ENCODE data around the gene OTOP2.

Gene OTOP2, protein sequence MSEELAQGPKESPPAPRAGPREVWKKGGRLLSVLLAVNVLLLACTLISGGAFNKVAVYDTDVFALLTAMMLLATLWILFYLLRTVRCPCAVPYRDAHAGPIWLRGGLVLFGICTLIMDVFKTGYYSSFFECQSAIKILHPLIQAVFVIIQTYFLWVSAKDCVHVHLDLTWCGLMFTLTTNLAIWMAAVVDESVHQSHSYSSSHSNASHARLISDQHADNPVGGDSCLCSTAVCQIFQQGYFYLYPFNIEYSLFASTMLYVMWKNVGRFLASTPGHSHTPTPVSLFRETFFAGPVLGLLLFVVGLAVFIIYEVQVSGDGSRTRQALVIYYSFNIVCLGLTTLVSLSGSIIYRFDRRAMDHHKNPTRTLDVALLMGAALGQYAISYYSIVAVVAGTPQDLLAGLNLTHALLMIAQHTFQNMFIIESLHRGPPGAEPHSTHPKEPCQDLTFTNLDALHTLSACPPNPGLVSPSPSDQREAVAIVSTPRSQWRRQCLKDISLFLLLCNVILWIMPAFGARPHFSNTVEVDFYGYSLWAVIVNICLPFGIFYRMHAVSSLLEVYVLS

DNA sequence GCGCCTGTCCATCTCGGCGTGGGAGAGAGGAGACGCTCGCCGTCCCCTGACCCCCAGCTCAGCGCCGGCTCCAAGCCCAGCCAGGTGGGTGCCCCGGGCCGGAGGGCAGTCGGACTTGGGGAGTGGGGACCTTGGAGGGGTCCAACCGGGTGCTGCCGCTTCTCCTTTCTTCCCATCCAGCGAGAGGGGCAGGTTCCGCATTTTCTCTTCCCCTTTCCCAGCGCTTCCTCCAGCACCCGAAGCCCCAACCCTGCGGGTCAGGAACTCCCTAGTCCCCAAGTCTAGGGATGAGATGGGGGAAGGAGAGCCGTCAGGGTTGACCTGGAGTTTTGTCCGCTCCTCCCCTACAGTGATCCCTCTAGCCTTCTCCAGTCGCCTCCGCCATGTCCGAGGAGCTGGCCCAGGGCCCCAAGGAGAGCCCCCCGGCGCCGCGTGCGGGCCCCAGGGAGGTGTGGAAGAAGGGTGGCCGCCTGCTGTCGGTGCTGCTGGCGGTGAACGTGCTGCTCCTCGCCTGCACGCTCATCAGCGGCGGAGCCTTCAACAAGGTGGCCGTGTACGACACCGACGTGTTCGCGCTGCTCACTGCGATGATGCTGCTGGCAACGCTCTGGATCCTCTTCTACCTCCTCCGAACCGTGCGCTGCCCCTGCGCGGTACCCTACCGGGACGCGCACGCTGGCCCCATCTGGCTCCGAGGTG is at the start of gene OTOP2:
TSS of gene OTOP2 (plus strand) at position 24 of the 699 bp plus-strand sequence. CDS start at position 384, 360 bp downstream.
- peaks cover 17% of the 10 kb centered on the region for H3K27me3 ChIP-seq (ENCODE audit: control insufficient read depth, low read length)
- no peak within 1 kb of the TSS for H3K4me3 ChIP-seq (ENCODE audit: low read length)
- no peak within 1 kb of the TSS for H3K27ac ChIP-seq (ENCODE audit: low read depth, low read length)
- H3K4me1 ChIP-seq (ENCODE audit: control insufficient read depth, low read length), result no peaks in the 10 kb centered on the region
- no peaks in the 10 kb centered on the region for H3F3A ChIP-seq (ENCODE audit: control insufficient read depth, insufficient read depth)
- no peaks in the 10 kb centered on the region for H3K36me3 ChIP-seq (ENCODE audit: control insufficient read depth, low read length)
- no peak for TF ChIP-seq EZH2phosphoT487 (IDR thresholded peaks at IDR 0.05; ENCODE audit: borderline replicate concordance, low read length)
- TF ChIP-seq, protein P1, sequence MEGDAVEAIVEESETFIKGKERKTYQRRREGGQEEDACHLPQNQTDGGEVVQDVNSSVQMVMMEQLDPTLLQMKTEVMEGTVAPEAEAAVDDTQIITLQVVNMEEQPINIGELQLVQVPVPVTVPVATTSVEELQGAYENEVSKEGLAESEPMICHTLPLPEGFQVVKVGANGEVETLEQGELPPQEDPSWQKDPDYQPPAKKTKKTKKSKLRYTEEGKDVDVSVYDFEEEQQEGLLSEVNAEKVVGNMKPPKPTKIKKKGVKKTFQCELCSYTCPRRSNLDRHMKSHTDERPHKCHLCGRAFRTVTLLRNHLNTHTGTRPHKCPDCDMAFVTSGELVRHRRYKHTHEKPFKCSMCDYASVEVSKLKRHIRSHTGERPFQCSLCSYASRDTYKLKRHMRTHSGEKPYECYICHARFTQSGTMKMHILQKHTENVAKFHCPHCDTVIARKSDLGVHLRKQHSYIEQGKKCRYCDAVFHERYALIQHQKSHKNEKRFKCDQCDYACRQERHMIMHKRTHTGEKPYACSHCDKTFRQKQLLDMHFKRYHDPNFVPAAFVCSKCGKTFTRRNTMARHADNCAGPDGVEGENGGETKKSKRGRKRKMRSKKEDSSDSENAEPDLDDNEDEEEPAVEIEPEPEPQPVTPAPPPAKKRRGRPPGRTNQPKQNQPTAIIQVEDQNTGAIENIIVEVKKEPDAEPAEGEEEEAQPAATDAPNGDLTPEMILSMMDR (IDR thresholded peaks at IDR 0.05; ENCODE audit: low read depth, low read length, poor library complexity, severe bottlenecking), result no peak
- no peaks in the 10 kb centered on the region for H3K9me3 ChIP-seq (ENCODE audit: control insufficient read depth, insufficient read depth, low read length)
- H4K20me1 ChIP-seq (ENCODE audit: control insufficient read depth, insufficient read depth, low read depth, low read length), result no peaks in the 10 kb centered on the region
- H3K4me2 ChIP-seq (ENCODE audit: low read length), result no peak within 1 kb of the TSS
- no peaks in the 10 kb centered on the region for H3K9me2 ChIP-seq (replicated peaks; ENCODE audit: control insufficient read depth, low read length)
- no peaks in the 10 kb centered on the region for H3K79me2 ChIP-seq (ENCODE audit: control insufficient read depth, low read length)

DNA sequence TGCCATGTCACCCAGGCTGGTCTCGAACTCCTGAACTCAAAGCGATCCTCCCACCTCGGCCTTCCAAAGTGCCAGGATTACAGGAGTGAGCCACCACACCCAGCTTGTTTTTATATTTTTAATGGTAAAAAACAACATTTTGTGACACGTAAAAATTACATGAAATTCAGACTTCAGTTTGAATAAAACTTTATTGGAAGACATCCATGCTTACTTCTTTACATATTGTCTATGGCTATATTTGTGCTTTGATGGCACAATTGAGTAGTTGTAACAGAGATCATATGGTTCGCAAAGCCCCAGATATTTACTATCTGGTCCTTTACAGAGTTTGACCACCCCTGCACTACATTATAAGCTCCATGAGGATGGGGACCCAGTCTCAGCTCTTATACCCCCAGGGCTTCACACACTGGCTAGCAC is 49.4 kb upstream of the OTOP2 start:
- H3K4me3 ChIP-seq (ENCODE audit: low read length), result 0 out of 2 replicates have a peak overlapping the region, but pooled peaks have one; percentile 93
- peak overlapping the region; percentile 63 for H3K4me2 ChIP-seq (ENCODE audit: low read length)
- H3K4me1 ChIP-seq (ENCODE audit: control insufficient read depth, low read length), result peaks cover 18% of the 10 kb centered on the region
- H3K27ac ChIP-seq (ENCODE audit: low read depth, low read length), result no peak overlapping the region
- peaks cover 11% of the 10 kb centered on the region for H3K79me2 ChIP-seq (ENCODE audit: control insufficient read depth, low read length)
- no peaks in the 10 kb centered on the region for H3K27me3 ChIP-seq (ENCODE audit: control insufficient read depth, low read length)
- TF ChIP-seq, protein P1 (IDR thresholded peaks at IDR 0.05; ENCODE audit: low read depth, low read length, poor library complexity, severe bottlenecking), result no peak
- no peak for TF ChIP-seq EZH2phosphoT487 (IDR thresholded peaks at IDR 0.05; ENCODE audit: borderline replicate concordance, low read length)
- no peaks in the 10 kb centered on the region for H3K9me2 ChIP-seq (replicated peaks; ENCODE audit: control insufficient read depth, low read length)
- peaks cover 7% of the 10 kb centered on the region for H3F3A ChIP-seq (ENCODE audit: control insufficient read depth, insufficient read depth)
- H3K36me3 ChIP-seq (ENCODE audit: control insufficient read depth, low read length), result 0 out of 2 replicates have a peak, but pooled peaks cover 3% of the 10 kb centered on the region
- H3K9me3 ChIP-seq (ENCODE audit: control insufficient read depth, insufficient read depth, low read length), result no peaks in the 10 kb centered on the region
- no peaks in the 10 kb centered on the region for H4K20me1 ChIP-seq (ENCODE audit: control insufficient read depth, insufficient read depth, low read depth, low read length)

DNA sequence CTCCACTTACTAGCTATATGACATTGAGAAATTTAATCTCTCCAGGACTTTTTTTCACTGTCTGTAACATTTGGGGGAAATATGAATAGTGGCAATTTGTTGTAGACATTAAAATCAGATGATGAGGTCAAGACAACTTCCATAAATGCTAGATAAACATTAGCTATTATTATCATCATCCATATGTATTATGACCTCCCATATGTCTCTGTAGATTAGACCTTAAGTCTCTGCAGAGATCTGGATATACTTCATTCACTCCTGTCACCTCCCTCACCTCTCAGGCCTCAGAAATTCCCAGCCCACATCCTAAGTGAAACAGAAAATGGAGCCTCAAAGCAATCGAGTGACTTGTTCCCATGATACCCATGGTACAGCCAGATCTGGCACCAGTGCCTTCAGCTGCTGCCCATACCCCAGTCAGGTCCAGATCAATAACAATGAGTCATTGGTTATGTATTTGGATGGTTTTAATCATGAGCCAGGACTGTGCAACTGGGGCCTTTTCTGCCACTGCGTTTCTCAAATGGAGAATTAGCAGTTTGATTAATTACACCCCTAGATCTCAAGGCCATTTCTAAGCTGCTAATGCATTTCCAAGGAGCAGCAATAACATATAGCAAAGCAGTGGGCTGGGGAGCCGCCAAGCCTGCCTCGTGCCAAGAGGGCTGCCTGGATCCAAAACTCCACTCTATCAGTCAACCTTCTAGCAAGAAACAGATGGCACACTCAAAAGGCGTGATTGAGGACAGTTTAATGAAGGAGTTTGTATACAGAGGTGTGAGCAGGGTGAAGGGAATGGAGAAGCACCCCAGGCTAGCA is 48.7 kb upstream of the OTOP2 start:
- Histone ChIP-seq H3K4me2 (ENCODE audit: low read length) (no peak overlapping the region), H3K36me3 (ENCODE audit: control insufficient read depth, low read length) (0 out of 2 replicates have a peak, but pooled peaks cover 3% of the 10 kb centered on the region), H3K9me2 (replicated peaks; ENCODE audit: control insufficient read depth, low read length) (no peaks in the 10 kb centered on the region), H3K27ac (ENCODE audit: low read depth, low read length) (no peak overlapping the region), H3K4me3 (ENCODE audit: low read length) (no peak overlapping the region), H3F3A (ENCODE audit: control insufficient read depth, insufficient read depth) (peaks cover 7% of the 10 kb centered on the region), H3K79me2 (ENCODE audit: control insufficient read depth, low read length) (peaks cover 11% of the 10 kb centered on the region), H3K4me1 (ENCODE audit: control insufficient read depth, low read length) (peaks cover 18% of the 10 kb centered on the region), H3K9me3 (ENCODE audit: control insufficient read depth, insufficient read depth, low read length) (no peaks in the 10 kb centered on the region), H3K27me3 (ENCODE audit: control insufficient read depth, low read length) (no peaks in the 10 kb centered on the region), H4K20me1 (ENCODE audit: control insufficient read depth, insufficient read depth, low read depth, low read length) (no peaks in the 10 kb centered on the region)
- TF ChIP-seq, protein P1 (IDR thresholded peaks at IDR 0.05; ENCODE audit: low read depth, low read length, poor library complexity, severe bottlenecking), result no peak
- no peak for TF ChIP-seq EZH2phosphoT487 (IDR thresholded peaks at IDR 0.05; ENCODE audit: borderline replicate concordance, low read length)
